Hematopoietic multipotent progenitor cell treated with erythropoietin and hydrocortisone succinate and interleukin-3 and kit ligand, for 4 days (in vitro differentiated cells): ENCODE measurements around the gene PRICKLE3.

Experiments used
- DNase-seq: peaks from one replicate; pipeline ENCODE4 v3.0.0-alpha.2; 2015

PRICKLE3 gene, protein sequence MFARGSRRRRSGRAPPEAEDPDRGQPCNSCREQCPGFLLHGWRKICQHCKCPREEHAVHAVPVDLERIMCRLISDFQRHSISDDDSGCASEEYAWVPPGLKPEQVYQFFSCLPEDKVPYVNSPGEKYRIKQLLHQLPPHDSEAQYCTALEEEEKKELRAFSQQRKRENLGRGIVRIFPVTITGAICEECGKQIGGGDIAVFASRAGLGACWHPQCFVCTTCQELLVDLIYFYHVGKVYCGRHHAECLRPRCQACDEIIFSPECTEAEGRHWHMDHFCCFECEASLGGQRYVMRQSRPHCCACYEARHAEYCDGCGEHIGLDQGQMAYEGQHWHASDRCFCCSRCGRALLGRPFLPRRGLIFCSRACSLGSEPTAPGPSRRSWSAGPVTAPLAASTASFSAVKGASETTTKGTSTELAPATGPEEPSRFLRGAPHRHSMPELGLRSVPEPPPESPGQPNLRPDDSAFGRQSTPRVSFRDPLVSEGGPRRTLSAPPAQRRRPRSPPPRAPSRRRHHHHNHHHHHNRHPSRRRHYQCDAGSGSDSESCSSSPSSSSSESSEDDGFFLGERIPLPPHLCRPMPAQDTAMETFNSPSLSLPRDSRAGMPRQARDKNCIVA

GRCh38 chrX:49186125-49187027 is at the start of gene PRICKLE3:
PRICKLE3 (minus strand) TSS chrX:49186373; CDS start chrX:49186297, 76 bp downstream.
- peak; percentile 89 for DNase-seq

DNA sequence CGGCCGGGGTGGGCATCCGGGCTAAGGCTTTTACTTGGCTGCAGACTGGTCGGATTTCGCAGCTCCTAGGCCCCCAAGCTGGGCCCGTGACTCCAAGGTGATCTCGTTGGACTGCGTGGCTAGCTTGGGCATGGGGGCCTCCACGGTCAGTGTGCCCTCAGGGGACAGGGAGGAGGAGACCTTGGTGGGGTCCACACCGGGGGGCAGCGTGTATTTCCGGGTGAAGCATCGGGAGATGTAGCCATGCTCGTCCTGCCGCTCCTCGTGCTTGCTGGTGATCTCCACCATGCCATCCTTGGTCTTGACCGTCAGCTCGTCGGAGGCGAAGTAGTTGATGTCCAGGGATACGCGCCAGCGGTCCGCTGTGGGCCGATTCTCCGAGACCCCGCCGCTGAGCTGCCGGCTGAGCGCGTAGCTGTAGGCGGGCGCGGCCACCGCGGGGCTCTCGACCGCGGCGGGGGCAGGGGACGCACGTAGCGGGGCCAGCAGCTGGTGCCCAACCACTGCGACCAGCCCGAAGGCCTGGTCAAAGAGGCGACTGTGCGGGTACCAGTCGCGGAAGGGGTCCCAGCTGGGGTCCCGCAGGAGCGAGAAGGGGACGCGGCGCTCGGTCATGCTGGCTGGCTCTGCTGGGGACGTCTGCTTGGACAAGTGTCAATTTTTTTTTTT is 47.8 kb upstream of the PRICKLE3 start:
- DNase-seq: no peak

DNA sequence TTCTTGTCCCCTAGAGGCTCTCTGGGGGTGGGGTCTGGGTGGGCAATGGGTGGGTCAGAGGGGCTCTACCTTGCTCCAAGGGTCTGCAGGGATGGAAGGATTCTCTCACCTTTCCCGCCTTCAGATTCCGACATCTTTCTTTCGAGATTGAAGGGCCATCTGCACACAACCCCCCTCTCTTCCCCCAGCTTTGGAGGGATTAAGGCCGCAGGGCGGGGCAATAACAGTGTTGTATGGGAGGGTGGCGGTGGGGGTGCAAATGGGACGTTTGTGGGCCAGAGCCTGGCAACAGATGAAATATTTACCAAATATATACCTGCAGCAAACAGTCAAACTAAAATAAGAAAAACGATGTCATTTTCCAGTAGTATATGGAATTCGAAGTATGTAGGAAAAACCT is 47.0 kb upstream of the PRICKLE3 start, which contains the start of gene CACNA1F:
TSS of gene CACNA1F (minus strand) at position 165 of the 400 bp plus-strand sequence. CDS start at position 134, 31 bp downstream.
- DNase-seq: no peak

- no peak for DNase-seq
These were observed 46.4 kb upstream of the PRICKLE3 start for GRCh38 chrX:49232525-49232924.

DNA sequence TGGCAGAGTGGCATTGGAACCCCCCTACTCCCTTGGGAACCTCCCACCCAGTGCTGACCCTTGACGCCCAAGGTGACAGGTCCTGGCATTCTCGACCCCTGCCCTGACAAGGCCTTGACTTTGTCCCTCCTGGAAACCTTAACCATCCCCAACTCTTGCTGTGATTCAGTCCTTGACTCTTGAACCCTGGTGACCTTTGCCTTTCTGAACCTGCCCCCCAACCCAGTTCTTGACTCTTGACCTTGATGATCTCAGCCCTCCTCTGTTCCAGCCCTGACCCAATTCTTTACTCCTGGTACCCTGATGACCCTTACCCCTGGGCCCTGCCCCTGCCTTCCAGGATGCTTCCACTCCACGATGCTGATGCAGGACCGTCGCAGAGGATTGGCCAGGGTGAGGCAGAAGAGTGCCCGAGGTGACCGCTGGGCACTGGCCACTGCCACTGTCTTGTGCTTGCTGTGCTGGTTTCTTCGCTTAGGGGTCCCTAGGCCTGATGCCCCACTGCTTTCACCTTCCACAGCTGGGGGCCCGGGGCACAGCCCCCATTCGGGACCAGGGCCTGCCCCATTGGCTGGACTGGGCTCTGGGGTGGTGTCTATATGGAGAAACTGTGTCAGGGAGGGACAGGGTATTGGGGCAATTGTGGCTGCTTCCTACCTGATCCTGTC is 45.3 kb upstream of the PRICKLE3 start:
- no peak for DNase-seq

DNA sequence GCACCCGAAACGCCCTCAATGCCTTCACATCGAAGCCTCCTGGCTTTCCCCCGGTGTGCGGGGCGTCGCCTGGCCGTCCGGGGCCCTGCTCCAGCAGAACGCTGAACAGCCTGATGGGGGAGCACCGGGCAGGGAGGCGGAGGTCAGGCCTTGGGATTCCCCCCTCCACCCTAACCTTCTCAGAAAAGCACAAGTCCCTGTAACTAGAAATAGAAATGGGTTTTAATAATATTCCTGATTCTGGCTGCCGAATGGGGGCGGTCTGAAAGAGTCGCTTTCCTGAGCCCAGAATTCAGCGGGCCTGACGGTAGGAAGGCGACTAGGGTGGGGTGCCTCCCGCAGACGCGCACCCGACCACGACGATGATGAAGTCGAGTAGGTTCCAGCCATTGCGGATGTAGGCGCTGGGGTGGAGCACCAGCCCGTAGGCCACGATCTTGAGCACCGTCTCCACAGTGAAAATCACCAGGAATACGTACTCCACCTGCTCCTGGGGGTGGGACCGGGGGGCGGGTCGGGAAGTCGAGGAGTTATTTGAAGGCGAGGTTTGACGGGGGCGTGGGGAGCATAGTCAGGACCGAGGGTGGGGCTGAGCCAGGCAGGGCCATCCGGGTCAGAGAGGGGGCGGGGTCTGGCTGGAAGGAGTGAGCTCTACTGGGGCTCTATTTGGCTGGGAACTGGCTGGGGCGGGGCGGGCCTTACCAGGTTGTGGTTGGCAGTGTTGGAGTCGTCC is 44.5 kb upstream of the PRICKLE3 start:
- DNase-seq: peak; percentile 85

GRCh38 chrX:49228185-49228584 is 42.0 kb upstream of the PRICKLE3 start:
- DNase-seq: no peak

DNA sequence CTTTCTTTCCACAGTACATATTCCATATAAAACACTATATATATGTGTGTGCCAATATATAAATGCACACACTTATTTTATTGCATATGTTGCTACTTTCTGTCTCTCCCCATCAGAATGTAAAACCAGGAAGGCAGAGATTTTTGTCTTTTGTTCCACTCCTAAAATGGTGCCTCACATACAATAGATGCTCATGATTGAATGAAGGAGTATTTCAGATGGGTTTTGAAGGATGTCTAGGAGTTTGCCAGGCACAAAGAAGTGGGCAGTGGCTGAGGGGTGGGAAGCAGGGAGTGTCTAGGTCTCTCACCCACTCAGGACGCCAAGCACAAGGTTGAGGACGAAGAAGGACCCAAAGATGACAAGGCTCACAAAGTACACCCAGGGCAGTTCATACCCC is 41.6 kb upstream of the PRICKLE3 start:
- no peak for DNase-seq

DNA sequence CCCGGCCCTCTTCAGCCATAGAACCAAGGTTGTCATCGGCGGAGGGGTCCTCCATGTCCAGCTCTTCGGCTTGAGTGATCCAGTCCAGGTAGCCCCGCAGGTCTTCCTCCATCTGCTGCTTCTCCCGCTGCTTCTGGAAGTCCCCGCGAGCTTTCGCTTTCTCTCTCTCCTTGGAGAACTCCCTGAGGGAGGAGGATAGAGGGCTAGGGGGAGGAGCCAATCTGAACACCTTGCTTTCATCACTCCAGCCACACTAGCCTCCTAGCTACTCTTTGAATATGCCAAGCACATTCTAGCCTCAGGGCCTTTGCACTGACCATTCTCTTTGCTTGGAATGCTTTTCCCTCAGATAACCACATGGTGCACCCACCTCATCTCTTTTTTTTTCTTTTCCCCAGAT is 40.8 kb upstream of the PRICKLE3 start:
- no peak for DNase-seq

- no peak for DNase-seq
These were observed 39.7 kb upstream of the PRICKLE3 start for GRCh38 chrX:49225858-49226257.

DNA sequence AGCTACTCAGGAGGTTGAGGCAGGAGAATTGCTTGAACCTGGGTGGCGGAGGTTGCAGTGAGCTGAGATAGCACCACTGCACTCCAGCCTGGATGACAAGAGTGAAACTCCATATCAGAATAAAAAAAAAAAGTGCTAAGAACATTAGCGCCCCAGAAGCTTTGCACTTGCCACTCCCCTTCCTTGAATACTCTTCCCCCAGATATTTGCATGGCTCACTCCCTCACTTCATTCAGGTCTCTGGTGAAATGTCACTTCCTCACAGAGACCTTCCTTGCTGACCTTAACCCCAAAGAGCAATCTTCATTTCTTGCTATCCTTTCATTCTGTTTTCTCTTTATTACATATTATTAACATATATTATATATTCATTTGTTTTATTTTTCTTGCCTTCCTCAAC is 35.7 kb upstream of the PRICKLE3 start:
- DNase-seq: no peak

DNA sequence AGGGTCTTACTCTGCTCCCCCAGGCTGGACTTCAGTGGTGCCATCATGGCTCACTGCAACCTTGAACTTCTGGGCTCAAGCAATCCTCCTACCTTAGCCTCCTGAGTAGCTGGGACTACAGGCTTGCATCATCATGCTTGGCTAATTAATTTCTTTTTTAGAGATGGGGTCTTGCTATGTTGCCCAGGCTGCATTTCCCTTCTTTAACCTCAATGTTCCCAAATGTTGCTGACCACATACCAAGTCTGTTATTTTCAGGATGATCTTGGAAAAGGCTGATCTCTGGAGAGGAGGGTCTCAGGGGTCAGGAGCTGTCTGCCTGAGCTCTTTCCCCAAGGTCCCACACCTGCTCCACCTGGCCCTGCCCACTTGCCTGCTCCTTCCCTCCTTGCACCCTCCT is 33.9 kb upstream of the PRICKLE3 start:
- DNase-seq: no peak

DNA sequence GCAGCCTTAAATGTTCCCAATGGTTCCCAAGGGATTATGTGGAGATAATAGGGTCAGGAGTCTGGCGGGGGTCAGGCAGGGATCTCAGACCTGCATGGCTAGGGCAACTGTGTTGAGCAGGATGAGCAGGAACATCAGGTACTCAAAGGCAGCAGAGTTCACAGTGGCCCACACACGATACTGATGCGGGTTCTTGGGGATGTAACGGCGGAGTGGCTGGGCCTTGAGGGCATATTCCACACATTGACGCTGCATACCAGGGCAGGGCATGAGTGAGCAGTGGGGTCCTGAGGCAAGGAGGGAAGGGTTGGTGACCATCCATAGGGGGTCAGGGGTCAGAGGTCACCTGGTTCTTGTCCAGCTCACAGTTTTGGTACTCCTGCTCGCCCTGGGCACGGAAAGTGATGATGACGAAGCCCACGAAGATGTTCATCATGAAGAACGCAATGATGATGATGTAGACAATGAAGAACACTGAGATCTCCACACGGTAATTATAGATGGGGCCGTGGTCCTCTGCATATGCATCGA is 28.9 kb upstream of the PRICKLE3 start:
- DNase-seq: no peak

DNA sequence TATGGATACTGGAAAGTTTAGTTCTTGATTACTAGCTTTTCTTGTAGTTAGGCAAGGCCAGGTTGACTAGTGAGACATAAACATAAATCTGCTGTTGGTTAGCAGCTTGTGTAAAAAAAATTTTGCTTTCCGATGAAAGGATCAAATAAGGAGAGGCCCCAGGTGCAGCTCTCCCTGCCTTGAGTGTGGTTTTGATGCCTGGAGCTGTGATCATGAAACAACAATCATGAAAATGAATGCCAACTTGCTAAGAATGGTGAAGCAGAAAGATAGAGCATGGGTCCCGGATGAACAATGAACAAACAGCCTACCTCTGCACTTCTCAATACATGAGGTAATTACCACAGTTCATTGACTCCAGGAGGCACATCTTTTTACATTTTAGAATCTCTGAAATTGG is 28.2 kb upstream of the PRICKLE3 start:
- DNase-seq: no peak

- DNase-seq: no peak
These were observed 26.7 kb upstream of the PRICKLE3 start for GRCh38 chrX:49212861-49213260.

DNA sequence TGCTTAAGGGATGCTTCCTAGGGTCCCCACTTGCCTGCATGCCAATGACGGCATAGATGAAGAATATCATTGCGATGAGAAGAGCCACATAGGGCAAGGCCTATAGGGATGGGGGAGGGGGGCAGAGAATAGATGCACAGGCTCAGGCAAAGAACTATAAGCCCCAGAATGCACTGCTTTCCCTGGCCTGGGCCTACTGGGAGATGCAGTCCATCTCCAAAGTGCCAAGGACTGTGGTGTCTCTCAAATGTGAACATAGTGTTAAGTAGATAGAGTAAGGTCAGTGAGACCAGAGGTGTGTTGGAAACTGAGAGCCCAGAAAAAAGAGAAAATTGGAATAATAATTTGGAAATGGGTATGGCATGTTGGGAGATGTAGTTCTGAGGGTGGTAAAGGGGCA is 26.0 kb upstream of the PRICKLE3 start:
- no peak for DNase-seq

DNA sequence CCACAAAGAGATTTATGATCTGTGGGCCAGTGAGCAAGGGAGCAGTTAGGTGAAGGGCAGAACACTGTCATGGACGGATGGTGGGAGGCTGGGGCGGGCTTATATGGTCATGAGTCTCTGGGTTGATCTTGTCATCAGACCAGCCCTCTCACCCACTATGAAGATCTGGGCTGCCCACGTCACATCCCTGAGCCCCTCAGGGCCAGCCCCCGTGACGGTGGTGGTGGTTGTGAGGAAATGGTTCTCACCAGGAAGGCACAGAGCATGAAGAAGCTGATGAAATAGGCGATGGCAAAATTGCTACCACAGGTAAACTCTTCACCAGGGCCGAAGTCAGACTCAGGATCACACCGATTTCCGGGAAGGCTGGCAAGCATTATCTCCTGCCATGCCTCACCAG is 24.9 kb upstream of the PRICKLE3 start:
- no peak for DNase-seq

- DNase-seq: no peak
These were observed 24.2 kb upstream of the PRICKLE3 start for GRCh38 chrX:49210406-49210805.

DNA sequence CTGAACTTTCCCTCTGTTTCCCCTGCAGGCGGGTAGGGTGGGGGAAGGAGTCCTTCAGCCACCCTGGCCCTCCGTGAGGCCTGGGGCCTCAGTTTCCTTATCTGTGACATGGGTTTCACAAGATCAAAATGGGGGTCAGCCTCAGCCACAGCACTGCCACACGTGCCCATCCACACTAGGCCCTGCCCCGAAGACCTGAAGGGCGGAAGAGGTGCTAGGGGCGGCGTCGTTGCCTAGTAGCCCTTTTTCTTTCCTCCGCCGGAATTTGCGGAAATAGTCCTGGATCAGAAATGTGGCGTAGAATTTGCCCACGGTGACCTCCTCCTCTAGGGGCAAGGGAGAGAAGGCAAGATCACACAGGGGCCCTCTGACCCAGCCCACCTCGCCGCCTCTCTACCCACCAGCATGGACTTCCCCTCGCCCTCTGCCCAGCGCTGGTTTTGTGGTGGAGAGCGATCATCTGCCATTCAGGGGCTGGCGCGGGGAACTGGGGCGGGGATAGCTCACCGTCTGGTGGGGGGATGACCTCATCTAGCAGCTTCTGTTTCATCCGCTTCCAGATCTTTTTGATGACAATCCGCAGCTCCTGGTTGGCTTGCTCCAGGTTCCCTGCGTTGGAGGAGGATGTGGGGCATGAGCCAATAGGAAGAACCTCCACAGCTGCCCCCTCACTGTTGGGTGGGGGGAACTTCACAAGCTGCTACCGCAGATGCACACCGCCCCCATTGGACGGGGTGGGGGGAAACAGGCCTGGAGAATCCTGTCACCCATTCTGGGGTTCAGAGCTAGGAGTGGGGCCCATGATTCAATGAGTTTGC is 23.5 kb upstream of the PRICKLE3 start:
- DNase-seq: peak; percentile 28

- no peak for DNase-seq
These were observed 22.2 kb upstream of the PRICKLE3 start for GRCh38 chrX:49208399-49208798.
